UCSD-AML1 (cell line): ENCODE measurements around the gene TAF11L12.
"Not testable (repeated sequence)": the region's sequence is repeated elsewhere in the genome, so short reads cannot be mapped to it uniquely, and the experiment has no call there.

ENCODE experiments used
- DNase-seq: peaks from one replicate; lab custom pipeline; 2025; ENCODE audit not compliant: unreplicated experiment; lab: John Stamatoyannopoulos, UW

The TAF11L12 gene

GRCh38 chr5:17610092-17610491 is at the start of gene TAF11L12:
Gene TAF11L12 (plus strand): TSS chr5:17610392.
- DNase-seq, result not testable (repeated sequence)

GRCh38 chr5:17585658-17586057 is 24.5 kb upstream of the TAF11L12 start, which contains the start of gene TAF11L7:
Gene TAF11L7 (minus strand): TSS chr5:17585758.
- not testable (repeated sequence) for DNase-seq

- not testable (repeated sequence) for DNase-seq
Measured at GRCh38 chr5:17590860-17591259, 19.3 kb upstream of the TAF11L12 start, which contains the start of gene TAF11L8. Gene TAF11L8 (minus strand): TSS chr5:17590960.

GRCh38 chr5:17594255-17594654 is 15.9 kb upstream of the TAF11L12 start, which contains the start of gene TAF11L9:
Gene TAF11L9 (minus strand): TSS chr5:17594394.
- not testable (repeated sequence) for DNase-seq

GRCh38 chr5:17597728-17598127 is 12.5 kb upstream of the TAF11L12 start, which contains the start of gene TAF11L10:
Gene TAF11L10 (minus strand): TSS chr5:17597828.
- not testable (repeated sequence) for DNase-seq

- not testable (repeated sequence) for DNase-seq
Measured at GRCh38 chr5:17603880-17604279, 6.3 kb upstream of the TAF11L12 start, which contains the start of gene TAF11L11. Gene TAF11L11 (plus strand): TSS chr5:17604183.

- DNase-seq, result no peak
Measured at GRCh38 chr5:17604951-17605350, 5.2 kb upstream of the TAF11L12 start.

- DNase-seq, result not testable (repeated sequence)
Measured at GRCh38 chr5:17607461-17607860, 2.7 kb upstream of the TAF11L12 start.

- no peak for DNase-seq
Measured at GRCh38 chr5:17614872-17615605, 4.8 kb downstream of the TAF11L12 start.

- DNase-seq, result no peak
Measured at GRCh38 chr5:17619354-17619753, 9.2 kb downstream of the TAF11L12 start.

GRCh38 chr5:17620627-17621026 is 10.4 kb downstream of the TAF11L12 start:
- DNase-seq, result no peak

GRCh38 chr5:17625686-17626085 is 15.5 kb downstream of the TAF11L12 start:
- no peak for DNase-seq

- DNase-seq, result not testable (repeated sequence)
Measured at GRCh38 chr5:17631788-17632187, 21.6 kb downstream of the TAF11L12 start, which contains the start of gene TAF11L13. Gene TAF11L13 (plus strand): TSS chr5:17632088.

GRCh38 chr5:17634160-17634559 is 24.0 kb downstream of the TAF11L12 start, which contains the start of gene TAF11L14:
Gene TAF11L14 (plus strand): TSS chr5:17634460.
- no peak for DNase-seq

GRCh38 chr5:17649232-17649631 is 39.0 kb downstream of the TAF11L12 start:
- DNase-seq, result not testable (repeated sequence)

- DNase-seq, result not testable (repeated sequence)
Measured at GRCh38 chr5:17655201-17655759, 45.1 kb downstream of the TAF11L12 start.

GRCh38 chr5:17655921-17656320 is 45.7 kb downstream of the TAF11L12 start:
- no peak for DNase-seq
